ENCODE measurements around the gene TIAM1.

The TIAM1 gene

DNA sequence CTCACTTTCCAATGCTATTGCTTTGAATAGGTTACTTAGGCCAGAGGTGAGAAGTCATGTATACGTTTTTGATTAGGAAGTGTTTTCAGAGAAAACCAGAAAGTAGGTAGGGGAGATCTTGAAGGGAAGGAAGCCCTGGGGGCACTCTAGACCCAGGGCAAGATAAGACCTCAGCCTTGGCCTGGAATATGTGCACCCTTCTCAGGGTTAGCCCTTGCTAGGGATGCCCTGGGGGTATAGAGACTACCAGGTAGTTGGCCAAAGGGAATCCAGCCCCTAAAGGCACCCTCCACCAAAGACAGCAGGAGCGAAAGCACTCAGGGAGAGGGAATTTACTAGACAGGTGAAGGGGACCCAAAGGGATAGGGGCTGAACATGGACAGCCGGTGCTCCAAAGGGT, 7.0 kb downstream of the TIAM1 start:
- H3K4me3 ChIP-seq (ENCODE audit: low read depth, low read length), result no peak overlapping the region
- no peak for DNase-seq (ENCODE audit: low read depth)
- TF ChIP-seq POLR2A (IDR thresholded peaks at IDR 0.05; ENCODE audit: extremely low read depth, insufficient read length), result no peak
- no peak for TF ChIP-seq MYC (IDR thresholded peaks at IDR 0.05; ENCODE audit: low read depth, low read length)
- TF ChIP-seq MAX (IDR thresholded peaks at IDR 0.05; ENCODE audit: low read depth, low read length), result no peak
- no peak for TF ChIP-seq CTCF (IDR thresholded peaks at IDR 0.05; ENCODE audit: low read depth, low read length)

DNA sequence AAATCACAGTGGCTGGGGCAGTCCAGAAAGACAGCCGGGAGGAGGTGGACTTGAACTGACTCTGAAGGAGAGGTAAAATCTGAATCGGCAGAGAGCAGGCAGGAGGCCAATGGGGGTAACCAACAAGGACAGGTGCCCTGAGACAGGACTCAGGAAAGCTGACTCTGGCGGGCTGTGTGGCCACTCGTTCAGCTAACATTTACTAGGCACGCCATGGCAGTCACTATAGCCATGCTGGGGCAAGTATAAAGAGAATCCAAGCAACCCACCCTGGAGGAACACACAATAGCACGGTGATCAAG, 7.4 kb downstream of the TIAM1 start:
- TF ChIP-seq MYC (IDR thresholded peaks at IDR 0.05; ENCODE audit: low read depth, low read length) (no peak), CTCF (IDR thresholded peaks at IDR 0.05; ENCODE audit: low read depth, low read length) (no peak), MAX (IDR thresholded peaks at IDR 0.05; ENCODE audit: low read depth, low read length) (no peak), POLR2A (IDR thresholded peaks at IDR 0.05; ENCODE audit: extremely low read depth, insufficient read length) (no peak)
- no peak for DNase-seq (ENCODE audit: low read depth)
- no peak overlapping the region for H3K4me3 ChIP-seq (ENCODE audit: low read depth, low read length)

GRCh38 chr21:31335957-31336738, 7.9 kb downstream of the TIAM1 start:
- no peak for DNase-seq (ENCODE audit: low read depth)
- TF ChIP-seq MYC (IDR thresholded peaks at IDR 0.05; ENCODE audit: low read depth, low read length) (no peak), CTCF (IDR thresholded peaks at IDR 0.05; ENCODE audit: low read depth, low read length) (no peak), MAX (IDR thresholded peaks at IDR 0.05; ENCODE audit: low read depth, low read length) (no peak), POLR2A (IDR thresholded peaks at IDR 0.05; ENCODE audit: extremely low read depth, insufficient read length) (no peak)
- no peak overlapping the region for H3K4me3 ChIP-seq (ENCODE audit: low read depth, low read length)

GRCh38 chr21:31334648-31335121, 9.4 kb downstream of the TIAM1 start:
- no peak overlapping the region for H3K4me3 ChIP-seq (ENCODE audit: low read depth, low read length)
- no peak for DNase-seq (ENCODE audit: low read depth)
- no peak for TF ChIP-seq MYC (IDR thresholded peaks at IDR 0.05; ENCODE audit: low read depth, low read length)

DNA sequence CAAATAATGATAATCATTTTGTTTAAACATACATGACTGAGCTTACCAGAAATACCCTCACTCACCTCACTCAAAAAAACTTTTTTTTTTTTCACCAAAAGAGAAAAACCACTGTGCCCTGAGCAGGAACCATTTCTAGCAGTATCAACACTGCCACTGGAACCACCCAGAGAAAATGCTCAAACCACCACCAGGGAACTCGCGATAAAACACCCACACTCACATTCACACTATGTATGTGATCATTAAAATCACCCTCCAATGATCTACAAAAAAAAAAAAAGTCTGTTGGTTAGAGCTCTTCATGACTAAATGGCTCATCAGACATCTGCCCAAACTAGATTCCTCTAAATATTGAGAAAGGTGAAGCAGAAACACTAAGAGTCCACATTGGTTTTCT, 11.5 kb downstream of the TIAM1 start:
- TF ChIP-seq POLR2A (IDR thresholded peaks at IDR 0.05; ENCODE audit: extremely low read depth, insufficient read length), result no peak
- no peak for TF ChIP-seq CTCF (IDR thresholded peaks at IDR 0.05; ENCODE audit: low read depth, low read length)
- TF ChIP-seq MAX (IDR thresholded peaks at IDR 0.05; ENCODE audit: low read depth, low read length), result no peak
- no peak for TF ChIP-seq MYC (IDR thresholded peaks at IDR 0.05; ENCODE audit: low read depth, low read length)
- H3K4me3 ChIP-seq (ENCODE audit: low read depth, low read length), result no peak overlapping the region

GRCh38 chr21:31331231-31331630, 12.8 kb downstream of the TIAM1 start:
- DNase-seq (ENCODE audit: low read depth), result no peak
- no peak overlapping the region for H3K4me3 ChIP-seq (ENCODE audit: low read depth, low read length)
- TF ChIP-seq CTCF (IDR thresholded peaks at IDR 0.05; ENCODE audit: low read depth, low read length) (no peak), MAX (IDR thresholded peaks at IDR 0.05; ENCODE audit: low read depth, low read length) (no peak), MYC (IDR thresholded peaks at IDR 0.05; ENCODE audit: low read depth, low read length) (no peak), POLR2A (IDR thresholded peaks at IDR 0.05; ENCODE audit: extremely low read depth, insufficient read length) (no peak)

More for the DNA sequence above, 11.5 kb downstream of the TIAM1 start:
- no peak for DNase-seq (ENCODE audit: low read depth)
